Measurements from ENCODE around the gene SH3TC2.

DNA sequence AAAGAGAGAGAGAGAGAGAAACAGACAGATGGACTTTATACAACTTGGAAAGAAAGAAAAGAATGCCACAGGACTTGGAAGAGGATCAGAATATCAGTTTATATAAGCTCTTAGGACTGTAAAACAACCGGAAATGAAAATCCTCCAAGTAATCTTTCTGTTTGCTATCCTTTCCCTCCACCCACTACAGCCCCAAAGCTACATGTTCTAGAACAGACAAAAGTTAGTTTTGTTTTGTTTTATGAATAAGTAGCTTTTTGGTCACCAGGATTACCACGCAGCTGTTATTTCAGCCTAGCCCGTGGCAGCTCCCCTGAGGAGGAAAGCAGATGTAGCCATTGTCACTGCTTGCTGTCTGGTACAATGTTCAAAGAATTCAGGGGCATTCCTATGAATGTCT lies 66.6 kb downstream of the SH3TC2 start:
- no peak for TF ChIP-seq POLR2AphosphoS5 (IDR thresholded peaks at IDR 0.05; ENCODE audit: low read depth, low read length)
- TF ChIP-seq, protein P1, sequence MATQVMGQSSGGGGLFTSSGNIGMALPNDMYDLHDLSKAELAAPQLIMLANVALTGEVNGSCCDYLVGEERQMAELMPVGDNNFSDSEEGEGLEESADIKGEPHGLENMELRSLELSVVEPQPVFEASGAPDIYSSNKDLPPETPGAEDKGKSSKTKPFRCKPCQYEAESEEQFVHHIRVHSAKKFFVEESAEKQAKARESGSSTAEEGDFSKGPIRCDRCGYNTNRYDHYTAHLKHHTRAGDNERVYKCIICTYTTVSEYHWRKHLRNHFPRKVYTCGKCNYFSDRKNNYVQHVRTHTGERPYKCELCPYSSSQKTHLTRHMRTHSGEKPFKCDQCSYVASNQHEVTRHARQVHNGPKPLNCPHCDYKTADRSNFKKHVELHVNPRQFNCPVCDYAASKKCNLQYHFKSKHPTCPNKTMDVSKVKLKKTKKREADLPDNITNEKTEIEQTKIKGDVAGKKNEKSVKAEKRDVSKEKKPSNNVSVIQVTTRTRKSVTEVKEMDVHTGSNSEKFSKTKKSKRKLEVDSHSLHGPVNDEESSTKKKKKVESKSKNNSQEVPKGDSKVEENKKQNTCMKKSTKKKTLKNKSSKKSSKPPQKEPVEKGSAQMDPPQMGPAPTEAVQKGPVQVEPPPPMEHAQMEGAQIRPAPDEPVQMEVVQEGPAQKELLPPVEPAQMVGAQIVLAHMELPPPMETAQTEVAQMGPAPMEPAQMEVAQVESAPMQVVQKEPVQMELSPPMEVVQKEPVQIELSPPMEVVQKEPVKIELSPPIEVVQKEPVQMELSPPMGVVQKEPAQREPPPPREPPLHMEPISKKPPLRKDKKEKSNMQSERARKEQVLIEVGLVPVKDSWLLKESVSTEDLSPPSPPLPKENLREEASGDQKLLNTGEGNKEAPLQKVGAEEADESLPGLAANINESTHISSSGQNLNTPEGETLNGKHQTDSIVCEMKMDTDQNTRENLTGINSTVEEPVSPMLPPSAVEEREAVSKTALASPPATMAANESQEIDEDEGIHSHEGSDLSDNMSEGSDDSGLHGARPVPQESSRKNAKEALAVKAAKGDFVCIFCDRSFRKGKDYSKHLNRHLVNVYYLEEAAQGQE (IDR thresholded peaks at IDR 0.05; ENCODE audit: insufficient read depth in 1 of 2, low read depth in 2 of 2, low read length in 2 of 2), result no peak
- no peak for TF ChIP-seq TAF1 (IDR thresholded peaks at IDR 0.05; ENCODE audit: borderline replicate concordance, insufficient read depth, low read length)
- no peak for TF ChIP-seq SIN3A (IDR thresholded peaks at IDR 0.05; ENCODE audit: borderline replicate concordance, insufficient read depth, low read length)

Data from PFSK-1 (cell line).